Endothelial cell of umbilical vein (primary cell): Measurements from ENCODE around the gene TSPAN10. TPM values are rescaled to one million over a fixed set of nuclear protein-coding genes. Genes with fewer than 3 reads are reported as not detected.

ENCODE experiments used
- BruUV-seq: library from RNA; stranded (reverse); fragments of 400-500 nt; replicated peaks from 2 replicates; lab custom pipeline; 2021; lab: Mats Ljungman, UMichigan
- CTCF ChIA-PET: fragments of 300-600, 350-600 bp; sonication (Branson Sonifier 250); formaldehyde crosslinking; loops from one replicate; lab custom pipeline; 2021; ENCODE audit warnings: antibody characterized with exemption, inconsistent platforms; lab: Charles Lee
- POLR2A ChIA-PET: fragments of 300-600, 350-600 bp; sonication (Branson Sonifier 250); formaldehyde crosslinking; loops from one replicate; lab custom pipeline; 2021; ENCODE audit warnings: antibody characterized with exemption, inconsistent platforms; lab: Charles Lee
- DNase-seq: peaks from one replicate; pipeline ENCODE4 v3.0.0-alpha.2; 2011; ENCODE audit warnings: low read depth, low spot score
- FAIRE-seq: peaks from 2 replicates; lab custom pipeline; 2011; peaks lifted over from hg19 to GRCh38; lab: Jason Lieb, UNC
- H2AFZ ChIP-seq: 2 replicates; pipeline ENCODE4 v1.6.0; 2012; ENCODE audit warnings: low read depth, low read length, control low read depth, inconsistent platforms
- H3K27ac ChIP-seq: 2 replicates; pipeline ENCODE4 v1.5.1; 2011; ENCODE audit warnings: low read depth, mild to moderate bottlenecking, control low read depth, low read length, moderate library complexity; ENCODE audit not compliant: insufficient read depth
- H3K27me3 ChIP-seq, 2 experiments: 2 replicates each; pipeline versions ENCODE4 v1.6.0 to v1.6.1; 2011; ENCODE audit warnings: low read length in 2 of 2, mixed read lengths in 1 of 2; ENCODE audit not compliant: control insufficient read depth in 2 of 2, insufficient read depth in 2 of 2
- H3K36me3 ChIP-seq, 2 experiments: 2 replicates in 1 of 2; 3 replicates in 1 of 2; pipeline ENCODE4 v1.5.1; 2011; ENCODE audit warnings: low read length in 2 of 2, mild to moderate bottlenecking in 1 of 2, moderate library complexity in 1 of 2; ENCODE audit not compliant: control insufficient read depth in 2 of 2, insufficient read depth in 2 of 2; ENCODE audit errors: extremely low read depth in 1 of 2
- H3K4me1 ChIP-seq: 3 replicates; pipeline ENCODE4 v1.5.1; 2011; ENCODE audit warnings: mild to moderate bottlenecking, low read length; ENCODE audit not compliant: control insufficient read depth, insufficient read depth; ENCODE audit errors: extremely low read depth
- H3K4me2 ChIP-seq: 2 replicates; pipeline ENCODE4 v1.6.1; 2011; ENCODE audit warnings: low read length, control low read depth, mixed read lengths; ENCODE audit not compliant: insufficient read depth
- H3K4me3 ChIP-seq, 3 experiments: fragments of 200-600 bp in 1 of 3; sonication (generic), shearing (Covaris generic) in 1 of 3; replicated peaks in 1 of 3; 2 replicates each; pipeline ENCODE4 v1.5.1; 2011 to 2016; ENCODE audit warnings: control low read depth in 3 of 3, low read length in 3 of 3, mild to moderate bottlenecking in 2 of 3, inconsistent platforms in 1 of 3, low read depth in 1 of 3, moderate library complexity in 1 of 3; ENCODE audit not compliant: insufficient read depth in 1 of 3
- H3K79me2 ChIP-seq: 2 replicates; pipeline ENCODE4 v1.6.0; 2012; ENCODE audit warnings: low read length, inconsistent platforms; ENCODE audit not compliant: control insufficient read depth, insufficient read depth
- H3K9ac ChIP-seq: replicated peaks from 2 replicates; pipeline ENCODE3; 2011; ENCODE audit warnings: low read length, control low read depth; ENCODE audit not compliant: insufficient read depth; ENCODE audit errors: extremely low read depth
- H3K9me1 ChIP-seq: replicated peaks from 3 replicates; pipeline ENCODE4 v1.6.0; 2011; ENCODE audit warnings: mild to moderate bottlenecking, low read length; ENCODE audit not compliant: control insufficient read depth, insufficient read depth; ENCODE audit errors: extremely low read depth
- H3K9me3 ChIP-seq: replicated peaks from 2 replicates; pipeline ENCODE4 v1.5.1; 2012; ENCODE audit warnings: low read length, inconsistent platforms; ENCODE audit not compliant: control insufficient read depth, insufficient read depth
- H4K20me1 ChIP-seq: replicated peaks from 2 replicates; pipeline ENCODE3; 2011; ENCODE audit warnings: mild to moderate bottlenecking, low read length; ENCODE audit not compliant: control insufficient read depth, insufficient read depth; ENCODE audit errors: extremely low read depth
- EZH2 ChIP-seq: IDR thresholded peaks from 2 replicates; pipeline ENCODE4 v1.6.1; 2012; ENCODE audit warnings: borderline replicate concordance, low read depth, mild to moderate bottlenecking, moderate library complexity, low read length, inconsistent platforms; ENCODE audit not compliant: severe bottlenecking
- FOS ChIP-seq: IDR thresholded peaks from 2 replicates; pipeline ENCODE4 v1.6.1; 2011; ENCODE audit warnings: mild to moderate bottlenecking, low read length, moderate library complexity, borderline replicate concordance; ENCODE audit not compliant: insufficient read depth
- GATA2 ChIP-seq: IDR thresholded peaks from 2 replicates; pipeline ENCODE4 v1.7.0; 2011; ENCODE audit warnings: low read depth, mild to moderate bottlenecking, moderate library complexity, mixed read lengths, low read length; ENCODE audit not compliant: insufficient read length, insufficient read depth
- JUN ChIP-seq: IDR thresholded peaks from 2 replicates; pipeline ENCODE4 v1.6.1; 2011; ENCODE audit warnings: borderline replicate concordance, low read depth; ENCODE audit not compliant: insufficient read length, insufficient read depth
- MYC ChIP-seq: IDR thresholded peaks from one replicate; pipeline ENCODE4 v1.6.1; 2011; ENCODE audit warnings: mild to moderate bottlenecking, low read depth, low read length
- POLR2A ChIP-seq: IDR thresholded peaks from 2 replicates; pipeline ENCODE4 v1.6.1; 2012; ENCODE audit warnings: low read depth, mild to moderate bottlenecking, control low read depth, low read length
- POLR2AphosphoS5 ChIP-seq: IDR thresholded peaks from 2 replicates; pipeline ENCODE4 v1.6.1; 2012; ENCODE audit warnings: low read depth, mild to moderate bottlenecking, control low read depth, low read length, moderate library complexity; ENCODE audit not compliant: insufficient read depth
- dilution Hi-C: fragments of 300-500 bp; cut with MboI; formaldehyde crosslinking; loops from one replicate; pipeline ENCODE4 v1.15.0; 2019; ENCODE audit warnings: low sequenced_read_pairs; ENCODE audit not compliant: extremely low pct_ligation_motif_present
- intact Hi-C: fragments of 100-400 bp; cut with micrococcal nuclease; formaldehyde crosslinking; loops from one replicate; pipeline ENCODE4 v1.10.0; 2022
- polyA plus RNA-seq, 4 experiments: library from polyadenylated mRNA; depleted of rRNA in 3 of 4; stranded (reverse) in 3 of 4; unstranded in 1 of 4; fragments of >200 nt; gene quantifications; 2 replicates each; pipeline versions ENCODE4 v1.2.1 to v1.2.3, GENCODE V29; 2011 to 2012; ENCODE audit warnings: missing spikeins in 1 of 4
- total RNA-seq: library from RNA; stranded (reverse); gene quantifications from 2 replicates; pipeline ENCODE4 v1.2.3, GENCODE V29; 2021
- TF ChIP-seq, protein P1 (sequence below), 2 donors: IDR thresholded peaks; 1 replicate in 1 of 2; 2 replicates in 1 of 2; pipeline ENCODE4 v1.5.1; 2011; ENCODE audit warnings: low read length in 2 of 2, mild to moderate bottlenecking in 2 of 2, moderate library complexity in 2 of 2, control low read depth in 1 of 2, inconsistent platforms in 1 of 2, low read depth in 1 of 2; ENCODE audit not compliant: insufficient read depth in 1 of 2; ENCODE audit errors: extremely low read depth in 1 of 2
- TF ChIP-seq, protein P2 (sequence below): IDR thresholded peaks from 2 replicates; pipeline ENCODE4 v1.6.1; 2011; ENCODE audit not compliant: insufficient read depth, insufficient read length

The TSPAN10 gene
- total and polyA plus RNA-seq, 2 donors (not counting 3 experiments of a cell fraction or from before 2014, with no cell fraction given) = 0.91 to 1.1 TPM

DNA sequence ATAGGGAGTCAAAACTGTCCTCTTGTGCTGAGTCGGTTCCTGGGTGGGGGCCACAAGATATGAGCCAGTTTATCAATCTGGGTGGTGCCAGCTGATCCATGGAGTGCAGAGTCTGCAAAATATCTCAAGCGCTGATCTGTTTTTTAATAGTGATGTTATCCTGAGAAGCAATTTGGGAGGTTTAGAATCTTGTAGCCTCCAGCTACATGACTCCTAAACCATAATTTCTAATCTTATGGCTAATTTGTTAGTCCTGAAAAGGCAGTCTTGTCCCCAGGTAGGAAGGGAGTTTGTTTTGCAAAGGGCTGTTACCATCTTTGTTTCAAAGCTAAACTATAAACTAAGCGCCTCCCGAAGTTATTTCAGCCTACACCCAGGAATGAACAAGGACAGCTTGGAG lies 1.7 kb downstream of the TSPAN10 start:
- FAIRE-seq (no peak), DNase-seq (no peak)
- Histone ChIP-seq H3K36me3 (no peaks in the 10 kb centered on the region), H3K4me2 (no peak overlapping the region), H3K79me2 (peaks cover 30% of the 10 kb centered on the region), H3K4me1 (peaks cover 11% of the 10 kb centered on the region), H3K9me3 (no peaks in the 10 kb centered on the region), H3K9ac (no peak overlapping the region), H3K9me1 (no peaks in the 10 kb centered on the region), H2AFZ (no peak overlapping the region), H3K27me3 (no peaks in the 10 kb centered on the region), H4K20me1 (no peaks in the 10 kb centered on the region), H3K4me3 (no peak overlapping the region), H3K27ac (no peak overlapping the region)
- TF ChIP-seq GATA2 = no peak
- no peak for TF ChIP-seq EZH2
- no TSS peak for BruUV-seq
- dilution Hi-C loops (no loop called here), intact Hi-C loops (no loop called here)
- POLR2A ChIA-PET = interaction anchor here (0.5 to 0.7 kb wide), 2 partner anchors 80 to 245 kb away, joined by 3 to 8 read pairs; no protein-coding TSS in a partner anchor
- CTCF ChIA-PET = no interaction called here

DNA sequence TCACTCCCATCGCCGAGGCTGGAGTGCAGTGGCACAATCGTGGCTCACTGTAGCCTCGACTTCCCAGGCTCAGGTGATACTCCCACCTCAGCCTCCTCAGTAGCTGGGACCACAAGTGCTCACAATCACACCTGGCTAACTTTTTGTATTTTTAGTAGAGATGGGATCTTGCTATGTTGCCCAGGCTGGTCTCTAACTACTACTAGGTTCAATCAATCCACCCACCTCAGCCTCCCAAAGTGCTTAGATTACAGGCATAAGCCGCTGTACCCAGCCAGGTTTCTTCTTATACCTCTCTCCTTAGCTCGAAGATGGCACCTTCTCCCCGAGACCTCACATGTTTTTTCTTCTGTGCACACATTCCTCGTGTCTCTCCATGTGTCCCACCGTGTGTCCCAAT lies 3.0 kb downstream of the TSPAN10 start:
- H3K4me3 ChIP-seq = no peak overlapping the region
- intact Hi-C loops (no loop called here), dilution Hi-C loops (no loop called here)
- BruUV-seq = no TSS peak
- H3K4me1 ChIP-seq = peaks cover 11% of the 10 kb centered on the region
- no peaks in the 10 kb centered on the region for H3K36me3 ChIP-seq
- H2AFZ ChIP-seq = no peak overlapping the region
- no peak overlapping the region for H3K27ac ChIP-seq
- H4K20me1 ChIP-seq = no peaks in the 10 kb centered on the region
- TF ChIP-seq EZH2 = no peak
- TF ChIP-seq, protein P1, sequence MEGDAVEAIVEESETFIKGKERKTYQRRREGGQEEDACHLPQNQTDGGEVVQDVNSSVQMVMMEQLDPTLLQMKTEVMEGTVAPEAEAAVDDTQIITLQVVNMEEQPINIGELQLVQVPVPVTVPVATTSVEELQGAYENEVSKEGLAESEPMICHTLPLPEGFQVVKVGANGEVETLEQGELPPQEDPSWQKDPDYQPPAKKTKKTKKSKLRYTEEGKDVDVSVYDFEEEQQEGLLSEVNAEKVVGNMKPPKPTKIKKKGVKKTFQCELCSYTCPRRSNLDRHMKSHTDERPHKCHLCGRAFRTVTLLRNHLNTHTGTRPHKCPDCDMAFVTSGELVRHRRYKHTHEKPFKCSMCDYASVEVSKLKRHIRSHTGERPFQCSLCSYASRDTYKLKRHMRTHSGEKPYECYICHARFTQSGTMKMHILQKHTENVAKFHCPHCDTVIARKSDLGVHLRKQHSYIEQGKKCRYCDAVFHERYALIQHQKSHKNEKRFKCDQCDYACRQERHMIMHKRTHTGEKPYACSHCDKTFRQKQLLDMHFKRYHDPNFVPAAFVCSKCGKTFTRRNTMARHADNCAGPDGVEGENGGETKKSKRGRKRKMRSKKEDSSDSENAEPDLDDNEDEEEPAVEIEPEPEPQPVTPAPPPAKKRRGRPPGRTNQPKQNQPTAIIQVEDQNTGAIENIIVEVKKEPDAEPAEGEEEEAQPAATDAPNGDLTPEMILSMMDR (IDR thresholded peaks at IDR 0.05; ENCODE audit: extremely low read depth in 1 of 2, insufficient read depth in 1 of 2, low read depth in 1 of 2, low read length in 2 of 2) = no peak
- TF ChIP-seq JUN = no peak
- TF ChIP-seq GATA2 = no peak
- no peak for TF ChIP-seq POLR2A
- TF ChIP-seq, protein P2, sequence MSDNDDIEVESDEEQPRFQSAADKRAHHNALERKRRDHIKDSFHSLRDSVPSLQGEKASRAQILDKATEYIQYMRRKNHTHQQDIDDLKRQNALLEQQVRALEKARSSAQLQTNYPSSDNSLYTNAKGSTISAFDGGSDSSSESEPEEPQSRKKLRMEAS = no peak
- TF ChIP-seq MYC = no peak
- TF ChIP-seq FOS = no peak
- no peak for TF ChIP-seq POLR2AphosphoS5
- no peaks in the 10 kb centered on the region for H3K9me3 ChIP-seq
- DNase-seq (no peak), FAIRE-seq (no peak)
- no peak overlapping the region for H3K9ac ChIP-seq
- no peaks in the 10 kb centered on the region for H3K9me1 ChIP-seq
- ChIA-PET CTCF (no interaction called here), POLR2A (no interaction called here)
- no peak overlapping the region for H3K4me2 ChIP-seq
- no peaks in the 10 kb centered on the region for H3K27me3 ChIP-seq
- H3K79me2 ChIP-seq = peaks cover 17% of the 10 kb centered on the region
